Measurements from ENCODE around the gene UQCC2. TPM values are rescaled to one million over a fixed set of nuclear protein-coding genes. Genes with fewer than 3 reads are reported as not detected.

UQCC2 gene
- polyA plus RNA-seq, 1 of the 3 experiments (the other 2 are of a cell fraction), result 59.0 TPM

DNA sequence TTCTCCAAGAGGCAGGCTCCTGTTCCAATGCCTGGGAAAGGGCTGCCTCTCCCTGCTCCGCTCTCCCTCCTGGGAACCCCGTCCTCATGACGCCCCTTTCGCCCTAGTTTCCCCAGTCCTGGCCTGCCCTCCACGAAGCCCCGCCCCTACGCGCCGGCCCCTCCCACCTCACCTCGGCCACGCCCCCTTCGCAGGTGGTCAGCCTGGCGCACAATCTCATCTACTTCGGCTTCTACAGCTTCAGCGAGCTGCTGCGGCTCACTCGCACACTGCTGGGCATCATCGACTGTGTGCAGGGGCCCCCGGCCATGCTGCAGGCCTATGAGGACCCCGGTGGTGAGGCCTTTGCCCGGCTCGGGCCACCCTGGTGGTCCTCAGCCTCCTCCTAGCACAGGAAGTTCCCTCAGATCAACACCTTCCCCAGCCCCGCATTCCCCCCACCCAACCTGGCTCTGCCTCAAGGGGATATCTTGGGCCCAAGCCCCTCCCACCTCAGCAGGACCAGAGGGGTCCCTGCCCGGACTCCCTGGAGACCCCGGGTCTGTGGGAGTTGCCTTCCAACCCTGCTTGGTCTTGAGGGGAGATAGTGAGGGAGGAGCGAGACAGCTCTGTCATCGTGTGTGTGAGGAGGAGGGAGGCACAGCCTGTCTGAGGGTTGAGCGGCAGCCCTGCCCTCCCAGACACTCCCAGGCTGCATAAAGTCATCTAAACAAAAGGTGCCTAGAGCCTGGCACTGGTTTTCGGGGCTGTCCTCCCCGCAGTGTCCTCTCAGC, 40.3 kb downstream of the UQCC2 start:
- TF ChIP-seq MXI1 (IDR thresholded peaks at IDR 0.05; ENCODE audit: low read depth, low read length), result no peak
- no peak for TF ChIP-seq CHD2 (IDR thresholded peaks at IDR 0.05; ENCODE audit: low read length, partially characterized antibody)
- TF ChIP-seq, protein P1, sequence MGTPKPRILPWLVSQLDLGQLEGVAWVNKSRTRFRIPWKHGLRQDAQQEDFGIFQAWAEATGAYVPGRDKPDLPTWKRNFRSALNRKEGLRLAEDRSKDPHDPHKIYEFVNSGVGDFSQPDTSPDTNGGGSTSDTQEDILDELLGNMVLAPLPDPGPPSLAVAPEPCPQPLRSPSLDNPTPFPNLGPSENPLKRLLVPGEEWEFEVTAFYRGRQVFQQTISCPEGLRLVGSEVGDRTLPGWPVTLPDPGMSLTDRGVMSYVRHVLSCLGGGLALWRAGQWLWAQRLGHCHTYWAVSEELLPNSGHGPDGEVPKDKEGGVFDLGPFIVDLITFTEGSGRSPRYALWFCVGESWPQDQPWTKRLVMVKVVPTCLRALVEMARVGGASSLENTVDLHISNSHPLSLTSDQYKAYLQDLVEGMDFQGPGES (IDR thresholded peaks at IDR 0.05; ENCODE audit: low read depth, low read length), result no peak
- no peak for TF ChIP-seq MAX (IDR thresholded peaks at IDR 0.05; ENCODE audit: low read depth)
- TF ChIP-seq TEAD4 (IDR thresholded peaks at IDR 0.05; ENCODE audit: borderline replicate concordance, insufficient read depth), result no peak
- no peak for TF ChIP-seq SMC3 (IDR thresholded peaks at IDR 0.05; ENCODE audit: low read depth, low read length)
- no peak for TF ChIP-seq FOXM1 (IDR thresholded peaks at IDR 0.05; ENCODE audit: low read depth)
- no peak for TF ChIP-seq REST (IDR thresholded peaks at IDR 0.05; ENCODE audit: low read depth, low read length)
- TF ChIP-seq NFIC (IDR thresholded peaks at IDR 0.05; ENCODE audit: borderline replicate concordance), result no peak
- TF ChIP-seq POLR2AphosphoS5 (IDR thresholded peaks at IDR 0.05; ENCODE audit: low read depth, low read length), result no peak
- no peak for TF ChIP-seq ELF1 (IDR thresholded peaks at IDR 0.05)
- no peak for TF ChIP-seq RFX5 (IDR thresholded peaks at IDR 0.05; ENCODE audit: low read length)
- TF ChIP-seq USF1 (IDR thresholded peaks at IDR 0.05; ENCODE audit: borderline replicate concordance, low read depth), result no peak
- no peak for TF ChIP-seq SIN3A (IDR thresholded peaks at IDR 0.05; ENCODE audit: borderline replicate concordance, low read depth, low read length)
- no peak for TF ChIP-seq EP300 (IDR thresholded peaks at IDR 0.05; ENCODE audit: borderline replicate concordance in 1 of 2, low read depth in 1 of 2, low read length in 1 of 2)
- TF ChIP-seq, protein P2, sequence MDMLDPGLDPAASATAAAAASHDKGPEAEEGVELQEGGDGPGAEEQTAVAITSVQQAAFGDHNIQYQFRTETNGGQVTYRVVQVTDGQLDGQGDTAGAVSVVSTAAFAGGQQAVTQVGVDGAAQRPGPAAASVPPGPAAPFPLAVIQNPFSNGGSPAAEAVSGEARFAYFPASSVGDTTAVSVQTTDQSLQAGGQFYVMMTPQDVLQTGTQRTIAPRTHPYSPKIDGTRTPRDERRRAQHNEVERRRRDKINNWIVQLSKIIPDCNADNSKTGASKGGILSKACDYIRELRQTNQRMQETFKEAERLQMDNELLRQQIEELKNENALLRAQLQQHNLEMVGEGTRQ (IDR thresholded peaks at IDR 0.05; ENCODE audit: borderline replicate concordance, low read depth, low read length), result no peak
- TF ChIP-seq CTCF (IDR thresholded peaks at IDR 0.05), result no peak
- no peak for TF ChIP-seq GATA2 (CRISPR knock-in tag; IDR thresholded peaks at IDR 0.05)
- TF ChIP-seq RXRA (IDR thresholded peaks at IDR 0.05; ENCODE audit: borderline replicate concordance, low read depth), result no peak
- no peak for TF ChIP-seq ZBTB33 (IDR thresholded peaks at IDR 0.05; ENCODE audit: borderline replicate concordance, low read depth)
- no peak overlapping the region for H3K27ac ChIP-seq (ENCODE audit: low read depth in 2 of 2, low read length in 1 of 2)
- WGBS (ENCODE audit: low lambda C conversion rate), result 93% methylated on average over 27 of the region's 30 CpGs
- H4K20me1 ChIP-seq (ENCODE audit: insufficient read depth), result no peaks in the 10 kb centered on the region
- H2AFZ ChIP-seq (ENCODE audit: low read depth), result no peak overlapping the region
- H3K4me1 ChIP-seq (ENCODE audit: control insufficient read depth in 1 of 2, insufficient read depth in 2 of 2, low read depth in 1 of 2, low read length in 1 of 2), result peaks cover 0 to 4% of the 10 kb centered on the region in 2 experiments; a peak in 3 of 4 replicates
- H3K36me3 ChIP-seq (replicated peaks in 1 of 2; ENCODE audit: control insufficient read depth in 1 of 2, insufficient read depth in 2 of 2, low read length in 1 of 2), result no peaks in the 10 kb centered on the region
- ChIA-PET POLR2A (no interaction called here), CTCF (interaction anchor here (0.8 to 3.6 kb wide), 5 partner anchors 12 to 81 kb away, joined by 3 to 16 read pairs (median 3); no protein-coding TSS in a partner anchor)
- H3K4me2 ChIP-seq, result no peak overlapping the region
- H3F3A ChIP-seq (replicated peaks; ENCODE audit: insufficient read depth), result no peaks in the 10 kb centered on the region
- H3K9ac ChIP-seq, result no peak overlapping the region
- no peaks in the 10 kb centered on the region for H3K9me3 ChIP-seq
- H3K4me3 ChIP-seq (ENCODE audit: low read depth in 2 of 2, low read length in 1 of 2), result no peak overlapping the region
- H3K27me3 ChIP-seq (ENCODE audit: insufficient read depth), result no peaks in the 10 kb centered on the region
- no peaks in the 10 kb centered on the region for H3K79me2 ChIP-seq (ENCODE audit: insufficient read depth)
- no peak for DNase-seq
- no peaks in the 10 kb centered on the region for H3K9me2 ChIP-seq

All from SK-N-SH (cell line).